ENCODE data around the gene LUZP2. TPM values are rescaled to one million over a fixed set of nuclear protein-coding genes. Genes with fewer than 3 reads are reported as not detected.

The LUZP2 gene
- total and polyA plus RNA-seq, 9 of the 15 experiments (the other 6 are each of a cell fraction or from before 2014, with no cell fraction given) = not detected

DNA sequence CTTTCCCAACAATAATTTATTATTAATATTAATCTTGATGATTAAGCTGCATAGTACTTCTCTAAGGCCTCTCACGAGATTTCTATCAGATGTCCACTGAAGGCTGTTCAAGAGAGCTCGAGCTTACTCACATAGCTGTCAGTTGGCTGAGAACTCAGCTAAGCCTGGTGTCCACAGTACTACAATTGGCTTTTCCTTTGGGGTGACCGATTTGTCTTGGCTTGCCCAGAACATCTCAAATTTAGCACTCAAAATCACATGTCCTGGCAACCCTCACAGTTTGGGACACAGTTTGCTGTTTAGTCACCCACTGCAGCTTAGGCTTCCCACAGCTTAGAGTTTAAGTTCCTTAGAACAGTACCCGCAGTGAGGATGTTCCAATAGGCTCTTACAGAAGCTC is 96.5 kb downstream of the LUZP2 start (continued):
- TF ChIP-seq, protein P1, sequence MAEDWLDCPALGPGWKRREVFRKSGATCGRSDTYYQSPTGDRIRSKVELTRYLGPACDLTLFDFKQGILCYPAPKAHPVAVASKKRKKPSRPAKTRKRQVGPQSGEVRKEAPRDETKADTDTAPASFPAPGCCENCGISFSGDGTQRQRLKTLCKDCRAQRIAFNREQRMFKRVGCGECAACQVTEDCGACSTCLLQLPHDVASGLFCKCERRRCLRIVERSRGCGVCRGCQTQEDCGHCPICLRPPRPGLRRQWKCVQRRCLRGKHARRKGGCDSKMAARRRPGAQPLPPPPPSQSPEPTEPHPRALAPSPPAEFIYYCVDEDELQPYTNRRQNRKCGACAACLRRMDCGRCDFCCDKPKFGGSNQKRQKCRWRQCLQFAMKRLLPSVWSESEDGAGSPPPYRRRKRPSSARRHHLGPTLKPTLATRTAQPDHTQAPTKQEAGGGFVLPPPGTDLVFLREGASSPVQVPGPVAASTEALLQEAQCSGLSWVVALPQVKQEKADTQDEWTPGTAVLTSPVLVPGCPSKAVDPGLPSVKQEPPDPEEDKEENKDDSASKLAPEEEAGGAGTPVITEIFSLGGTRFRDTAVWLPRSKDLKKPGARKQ (CRISPR knock-in tag; IDR thresholded peaks at IDR 0.05) = no peak
- TF ChIP-seq GABPA (tag; conservative IDR thresholded peaks at IDR 0.05; ENCODE audit: low read depth) (no peak), BDP1 (IDR thresholded peaks at IDR 0.05; ENCODE audit: insufficient read depth, insufficient read length) (no peak)

GRCh38 chr11:24594401-24594800 is 97.5 kb downstream of the LUZP2 start:
- WGBS (ENCODE audit: insufficient coverage, low coverage, missing lambda C conversion rate) = 0% methylated on average over 1 of the region's 3 CpGs
- no peak overlapping the region for H3K4me2 ChIP-seq (ENCODE audit: insufficient read depth, low read length)
- H3K9ac ChIP-seq (ENCODE audit: insufficient read depth in 1 of 2, low read depth in 2 of 2, low read length in 2 of 2) = no peak overlapping the region
- in situ Hi-C loops (cut with MboI) (no loop called here), intact Hi-C loops (cut with micrococcal nuclease) (no loop called here)
- no peak for ATAC-seq
- no peak overlapping the region for H2AFZ ChIP-seq (ENCODE audit: low read depth, low read length)
- H3K4me3 ChIP-seq = no peak overlapping the region
- H3K9me3 ChIP-seq (replicated peaks; ENCODE audit: control insufficient read depth, insufficient read depth, low read depth, low read length) = no peaks in the 10 kb centered on the region
- DNase-seq (ENCODE audit: extremely low read depth in 1 of 4, low spot score in 3 of 4) = no peak
- H3K79me2 ChIP-seq (ENCODE audit: control insufficient read depth, insufficient read depth, low read length) = no peaks in the 10 kb centered on the region
- no peak for FAIRE-seq
- no peaks in the 10 kb centered on the region for H3K36me3 ChIP-seq (ENCODE audit: control insufficient read depth, insufficient read depth, low read length)
- H3K4me1 ChIP-seq (replicated peaks in 1 of 2; ENCODE audit: control insufficient read depth in 2 of 2, insufficient read depth in 2 of 2, low read length in 2 of 2) = no peaks in the 10 kb centered on the region
- no peak overlapping the region for H3K27ac ChIP-seq (ENCODE audit: extremely low read depth, low read depth, low read length)
- ChIA-PET CTCF (ENCODE audit: low intra/inter-chr PET ratio) (no interaction called here), POLR2A (no interaction called here)
- no peaks in the 10 kb centered on the region for H3K27me3 ChIP-seq (ENCODE audit: control insufficient read depth in 2 of 2, insufficient read depth in 2 of 2, low read length in 2 of 2)
- BruUV-seq (replicated peaks) = no TSS peak
- H4K20me1 ChIP-seq (replicated peaks; ENCODE audit: control insufficient read depth, insufficient read depth, low read length) = no peaks in the 10 kb centered on the region
- H3K9me1 ChIP-seq (ENCODE audit: control insufficient read depth, insufficient read depth, low read length) = no peaks in the 10 kb centered on the region
- no peak for TF ChIP-seq CEBPG (CRISPR knock-in tag; IDR thresholded peaks at IDR 0.05)
- TF ChIP-seq CEBPG (tag; conservative IDR thresholded peaks at IDR 0.05 in 1 of 2, IDR thresholded peaks at IDR 0.05 in 1 of 2) = no peak
- no peak for TF ChIP-seq RUNX1 (IDR thresholded peaks at IDR 0.05; ENCODE audit: low read depth)
- TF ChIP-seq, protein P2, sequence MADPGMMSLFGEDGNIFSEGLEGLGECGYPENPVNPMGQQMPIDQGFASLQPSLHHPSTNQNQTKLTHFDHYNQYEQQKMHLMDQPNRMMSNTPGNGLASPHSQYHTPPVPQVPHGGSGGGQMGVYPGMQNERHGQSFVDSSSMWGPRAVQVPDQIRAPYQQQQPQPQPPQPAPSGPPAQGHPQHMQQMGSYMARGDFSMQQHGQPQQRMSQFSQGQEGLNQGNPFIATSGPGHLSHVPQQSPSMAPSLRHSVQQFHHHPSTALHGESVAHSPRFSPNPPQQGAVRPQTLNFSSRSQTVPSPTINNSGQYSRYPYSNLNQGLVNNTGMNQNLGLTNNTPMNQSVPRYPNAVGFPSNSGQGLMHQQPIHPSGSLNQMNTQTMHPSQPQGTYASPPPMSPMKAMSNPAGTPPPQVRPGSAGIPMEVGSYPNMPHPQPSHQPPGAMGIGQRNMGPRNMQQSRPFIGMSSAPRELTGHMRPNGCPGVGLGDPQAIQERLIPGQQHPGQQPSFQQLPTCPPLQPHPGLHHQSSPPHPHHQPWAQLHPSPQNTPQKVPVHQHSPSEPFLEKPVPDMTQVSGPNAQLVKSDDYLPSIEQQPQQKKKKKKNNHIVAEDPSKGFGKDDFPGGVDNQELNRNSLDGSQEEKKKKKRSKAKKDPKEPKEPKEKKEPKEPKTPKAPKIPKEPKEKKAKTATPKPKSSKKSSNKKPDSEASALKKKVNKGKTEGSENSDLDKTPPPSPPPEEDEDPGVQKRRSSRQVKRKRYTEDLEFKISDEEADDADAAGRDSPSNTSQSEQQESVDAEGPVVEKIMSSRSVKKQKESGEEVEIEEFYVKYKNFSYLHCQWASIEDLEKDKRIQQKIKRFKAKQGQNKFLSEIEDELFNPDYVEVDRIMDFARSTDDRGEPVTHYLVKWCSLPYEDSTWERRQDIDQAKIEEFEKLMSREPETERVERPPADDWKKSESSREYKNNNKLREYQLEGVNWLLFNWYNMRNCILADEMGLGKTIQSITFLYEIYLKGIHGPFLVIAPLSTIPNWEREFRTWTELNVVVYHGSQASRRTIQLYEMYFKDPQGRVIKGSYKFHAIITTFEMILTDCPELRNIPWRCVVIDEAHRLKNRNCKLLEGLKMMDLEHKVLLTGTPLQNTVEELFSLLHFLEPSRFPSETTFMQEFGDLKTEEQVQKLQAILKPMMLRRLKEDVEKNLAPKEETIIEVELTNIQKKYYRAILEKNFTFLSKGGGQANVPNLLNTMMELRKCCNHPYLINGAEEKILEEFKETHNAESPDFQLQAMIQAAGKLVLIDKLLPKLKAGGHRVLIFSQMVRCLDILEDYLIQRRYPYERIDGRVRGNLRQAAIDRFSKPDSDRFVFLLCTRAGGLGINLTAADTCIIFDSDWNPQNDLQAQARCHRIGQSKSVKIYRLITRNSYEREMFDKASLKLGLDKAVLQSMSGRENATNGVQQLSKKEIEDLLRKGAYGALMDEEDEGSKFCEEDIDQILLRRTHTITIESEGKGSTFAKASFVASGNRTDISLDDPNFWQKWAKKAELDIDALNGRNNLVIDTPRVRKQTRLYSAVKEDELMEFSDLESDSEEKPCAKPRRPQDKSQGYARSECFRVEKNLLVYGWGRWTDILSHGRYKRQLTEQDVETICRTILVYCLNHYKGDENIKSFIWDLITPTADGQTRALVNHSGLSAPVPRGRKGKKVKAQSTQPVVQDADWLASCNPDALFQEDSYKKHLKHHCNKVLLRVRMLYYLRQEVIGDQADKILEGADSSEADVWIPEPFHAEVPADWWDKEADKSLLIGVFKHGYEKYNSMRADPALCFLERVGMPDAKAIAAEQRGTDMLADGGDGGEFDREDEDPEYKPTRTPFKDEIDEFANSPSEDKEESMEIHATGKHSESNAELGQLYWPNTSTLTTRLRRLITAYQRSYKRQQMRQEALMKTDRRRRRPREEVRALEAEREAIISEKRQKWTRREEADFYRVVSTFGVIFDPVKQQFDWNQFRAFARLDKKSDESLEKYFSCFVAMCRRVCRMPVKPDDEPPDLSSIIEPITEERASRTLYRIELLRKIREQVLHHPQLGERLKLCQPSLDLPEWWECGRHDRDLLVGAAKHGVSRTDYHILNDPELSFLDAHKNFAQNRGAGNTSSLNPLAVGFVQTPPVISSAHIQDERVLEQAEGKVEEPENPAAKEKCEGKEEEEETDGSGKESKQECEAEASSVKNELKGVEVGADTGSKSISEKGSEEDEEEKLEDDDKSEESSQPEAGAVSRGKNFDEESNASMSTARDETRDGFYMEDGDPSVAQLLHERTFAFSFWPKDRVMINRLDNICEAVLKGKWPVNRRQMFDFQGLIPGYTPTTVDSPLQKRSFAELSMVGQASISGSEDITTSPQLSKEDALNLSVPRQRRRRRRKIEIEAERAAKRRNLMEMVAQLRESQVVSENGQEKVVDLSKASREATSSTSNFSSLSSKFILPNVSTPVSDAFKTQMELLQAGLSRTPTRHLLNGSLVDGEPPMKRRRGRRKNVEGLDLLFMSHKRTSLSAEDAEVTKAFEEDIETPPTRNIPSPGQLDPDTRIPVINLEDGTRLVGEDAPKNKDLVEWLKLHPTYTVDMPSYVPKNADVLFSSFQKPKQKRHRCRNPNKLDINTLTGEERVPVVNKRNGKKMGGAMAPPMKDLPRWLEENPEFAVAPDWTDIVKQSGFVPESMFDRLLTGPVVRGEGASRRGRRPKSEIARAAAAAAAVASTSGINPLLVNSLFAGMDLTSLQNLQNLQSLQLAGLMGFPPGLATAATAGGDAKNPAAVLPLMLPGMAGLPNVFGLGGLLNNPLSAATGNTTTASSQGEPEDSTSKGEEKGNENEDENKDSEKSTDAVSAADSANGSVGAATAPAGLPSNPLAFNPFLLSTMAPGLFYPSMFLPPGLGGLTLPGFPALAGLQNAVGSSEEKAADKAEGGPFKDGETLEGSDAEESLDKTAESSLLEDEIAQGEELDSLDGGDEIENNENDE (IDR thresholded peaks at IDR 0.05; ENCODE audit: low read depth, low read length) = no peak
- no peak for TF ChIP-seq L3MBTL2 (IDR thresholded peaks at IDR 0.05)
- no peak for TF ChIP-seq LCOR (CRISPR knock-in tag; IDR thresholded peaks at IDR 0.05)
